Tibial nerve (tissue), 4 donors: ENCODE results near the gene GSTT4.

Experiments
- EP300 ChIP-seq, 2 donors: sonication (generic); formaldehyde crosslinking; IDR thresholded peaks; one replicate each; pipeline ENCODE4 v1.6.1; 2017; ENCODE audit warnings: antibody characterized with exemption in 2 of 2, mild to moderate bottlenecking in 1 of 2
- POLR2A ChIP-seq, 2 donors: fragments of 450-650 bp; IDR thresholded peaks; one replicate each; pipeline ENCODE4 v1.6.1; 2017; ENCODE audit warnings: antibody characterized with exemption in 2 of 2, mild to moderate bottlenecking in 2 of 2, moderate library complexity in 2 of 2
- TF ChIP-seq, protein P1 (sequence below), 5 experiments: fragments of 200-600 bp in 3 of 5; fragments of 450-650 bp in 2 of 5; sonication (generic) in 3 of 5; IDR thresholded peaks; one replicate each; pipeline ENCODE4 v1.5.1; 2016 to 2019; ENCODE audit warnings: antibody characterized with exemption in 5 of 5, mild to moderate bottlenecking in 3 of 5, moderate library complexity in 2 of 5

DNA sequence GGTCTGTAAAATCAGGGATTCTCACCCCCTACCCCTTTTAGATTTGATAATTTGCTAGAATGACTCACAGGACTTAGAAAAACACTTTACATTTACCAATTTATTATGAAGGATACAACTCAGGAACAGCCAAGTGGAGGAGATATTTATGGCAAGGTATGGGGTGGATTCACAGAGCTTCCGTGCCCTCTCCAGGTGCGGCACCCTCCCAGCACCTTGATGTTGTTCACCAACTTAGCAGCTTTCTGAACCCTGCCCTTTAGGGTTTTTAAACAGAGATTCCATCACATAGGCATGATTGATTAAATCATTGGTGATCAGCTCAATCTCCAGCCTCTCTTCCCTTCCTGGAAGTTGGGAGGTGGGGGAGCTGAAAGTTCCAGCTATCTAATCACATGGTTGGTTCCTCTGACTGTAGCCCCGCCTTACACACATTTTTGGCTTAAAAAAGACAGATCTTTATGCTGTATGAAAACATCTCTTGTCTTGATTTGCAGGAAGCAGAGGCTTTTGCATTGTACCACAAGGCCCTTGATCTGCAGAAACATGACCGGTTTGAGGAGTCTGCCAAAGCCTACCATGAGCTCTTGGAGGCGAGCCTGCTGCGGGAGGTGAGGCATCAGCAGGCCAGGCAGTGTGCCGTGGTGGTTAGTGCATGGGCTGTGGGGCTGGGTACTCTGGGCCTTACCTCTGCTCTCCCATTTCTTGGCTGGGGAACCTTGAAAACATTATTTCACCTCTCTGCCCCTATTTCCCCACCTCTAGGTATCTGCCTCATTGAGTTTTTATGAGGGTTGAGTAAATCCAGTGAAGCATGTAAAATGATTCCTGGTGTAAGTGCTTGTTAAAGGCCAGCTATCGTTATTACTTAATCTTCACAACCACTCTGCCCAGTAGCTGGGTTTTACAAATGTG, 32.9 kb upstream of the GSTT4 start:
- TF ChIP-seq, protein P1, sequence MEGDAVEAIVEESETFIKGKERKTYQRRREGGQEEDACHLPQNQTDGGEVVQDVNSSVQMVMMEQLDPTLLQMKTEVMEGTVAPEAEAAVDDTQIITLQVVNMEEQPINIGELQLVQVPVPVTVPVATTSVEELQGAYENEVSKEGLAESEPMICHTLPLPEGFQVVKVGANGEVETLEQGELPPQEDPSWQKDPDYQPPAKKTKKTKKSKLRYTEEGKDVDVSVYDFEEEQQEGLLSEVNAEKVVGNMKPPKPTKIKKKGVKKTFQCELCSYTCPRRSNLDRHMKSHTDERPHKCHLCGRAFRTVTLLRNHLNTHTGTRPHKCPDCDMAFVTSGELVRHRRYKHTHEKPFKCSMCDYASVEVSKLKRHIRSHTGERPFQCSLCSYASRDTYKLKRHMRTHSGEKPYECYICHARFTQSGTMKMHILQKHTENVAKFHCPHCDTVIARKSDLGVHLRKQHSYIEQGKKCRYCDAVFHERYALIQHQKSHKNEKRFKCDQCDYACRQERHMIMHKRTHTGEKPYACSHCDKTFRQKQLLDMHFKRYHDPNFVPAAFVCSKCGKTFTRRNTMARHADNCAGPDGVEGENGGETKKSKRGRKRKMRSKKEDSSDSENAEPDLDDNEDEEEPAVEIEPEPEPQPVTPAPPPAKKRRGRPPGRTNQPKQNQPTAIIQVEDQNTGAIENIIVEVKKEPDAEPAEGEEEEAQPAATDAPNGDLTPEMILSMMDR (IDR thresholded peaks at IDR 0.05), result no peak
- no peak for TF ChIP-seq POLR2A (IDR thresholded peaks at IDR 0.05)
- TF ChIP-seq EP300 (IDR thresholded peaks at IDR 0.05), result no peak
